Skin epidermis (tissue), 12 donors: ENCODE results near the gene PRKAG1.

Source experiments
- H3K27ac ChIP-seq, 21 experiments: fragments of 200-600 bp; sonication (generic) in 11 of 21; one replicate each; pipeline ENCODE4 v1.5.0; 2020; ENCODE audit warnings: mild to moderate bottlenecking in 3 of 21, inconsistent platforms in 2 of 21, moderate library complexity in 2 of 21
- H3K4me3 ChIP-seq, 7 experiments: fragments of 200-600 bp; sonication (generic) in 2 of 7; one replicate each; pipeline ENCODE4 v1.5.0; 2020; ENCODE audit warnings: inconsistent platforms in 2 of 7, mild to moderate bottlenecking in 2 of 7, moderate library complexity in 1 of 7

Gene PRKAG1

DNA sequence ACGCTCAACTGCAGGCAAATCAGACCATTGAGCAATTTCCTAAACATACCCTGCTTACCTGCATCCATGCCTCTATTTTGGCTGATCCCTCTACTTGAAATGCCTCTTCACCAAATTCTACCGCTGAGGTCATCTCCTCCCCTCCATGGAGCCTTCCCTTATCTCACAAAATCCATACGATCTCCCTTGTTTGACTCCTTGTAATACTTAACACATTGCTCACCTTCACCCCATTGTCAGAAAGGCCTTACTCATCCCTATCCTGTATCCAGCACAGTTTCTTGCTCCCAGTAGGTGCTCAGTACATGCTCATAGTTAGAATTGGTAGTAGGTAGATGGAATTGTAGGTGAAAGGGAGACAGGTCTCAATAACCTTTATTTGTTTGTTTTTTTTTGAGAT lies 24.8 kb downstream of the PRKAG1 start:
- H3K27ac ChIP-seq: no peak overlapping the region
- H3K4me3 ChIP-seq: no peak overlapping the region

GRCh38 chr12:48991247-48992050 lies 27.1 kb downstream of the PRKAG1 start:
- no peak overlapping the region for H3K4me3 ChIP-seq

DNA sequence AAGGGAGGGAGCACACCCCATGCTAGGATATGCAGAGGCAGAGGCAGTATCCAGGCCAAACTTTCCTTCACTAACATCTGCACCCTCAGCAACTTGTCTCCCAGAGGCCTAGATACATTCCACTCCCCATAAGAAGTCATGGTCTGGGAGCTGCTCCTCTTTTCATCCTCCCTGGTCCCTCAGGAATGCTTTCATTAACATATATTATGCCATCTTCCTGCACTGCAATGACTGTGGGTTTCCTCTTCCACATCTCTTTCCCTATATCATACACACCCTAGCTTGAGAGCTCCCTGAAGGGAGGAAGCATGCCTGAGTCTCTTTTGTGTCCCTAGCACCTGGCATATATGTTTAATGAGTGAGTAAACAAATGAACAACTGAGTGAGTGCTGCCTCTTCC lies 28.0 kb downstream of the PRKAG1 start:
- no peak overlapping the region for H3K4me3 ChIP-seq
- no peak overlapping the region for H3K27ac ChIP-seq

More at GRCh38 chr12:48991247-48992050, 27.1 kb downstream of the PRKAG1 start:
- no peak overlapping the region for H3K27ac ChIP-seq

- H3K4me3 ChIP-seq: no peak overlapping the region
Measured at GRCh38 chr12:48988030-48988649, 30.4 kb downstream of the PRKAG1 start.

GRCh38 chr12:48986720-48987291 lies 31.8 kb downstream of the PRKAG1 start:
- Histone ChIP-seq H3K4me3 (no peak overlapping the region), H3K27ac (no peak overlapping the region)

More at GRCh38 chr12:48988030-48988649, 30.4 kb downstream of the PRKAG1 start:
- no peak overlapping the region for H3K27ac ChIP-seq

GRCh38 chr12:48985901-48986300 lies 32.7 kb downstream of the PRKAG1 start:
- Histone ChIP-seq H3K4me3 (no peak overlapping the region), H3K27ac (no peak overlapping the region)

- Histone ChIP-seq H3K4me3 (no peak overlapping the region), H3K27ac (no peak overlapping the region)
Measured at GRCh38 chr12:48985475-48985897, 33.1 kb downstream of the PRKAG1 start.

DNA sequence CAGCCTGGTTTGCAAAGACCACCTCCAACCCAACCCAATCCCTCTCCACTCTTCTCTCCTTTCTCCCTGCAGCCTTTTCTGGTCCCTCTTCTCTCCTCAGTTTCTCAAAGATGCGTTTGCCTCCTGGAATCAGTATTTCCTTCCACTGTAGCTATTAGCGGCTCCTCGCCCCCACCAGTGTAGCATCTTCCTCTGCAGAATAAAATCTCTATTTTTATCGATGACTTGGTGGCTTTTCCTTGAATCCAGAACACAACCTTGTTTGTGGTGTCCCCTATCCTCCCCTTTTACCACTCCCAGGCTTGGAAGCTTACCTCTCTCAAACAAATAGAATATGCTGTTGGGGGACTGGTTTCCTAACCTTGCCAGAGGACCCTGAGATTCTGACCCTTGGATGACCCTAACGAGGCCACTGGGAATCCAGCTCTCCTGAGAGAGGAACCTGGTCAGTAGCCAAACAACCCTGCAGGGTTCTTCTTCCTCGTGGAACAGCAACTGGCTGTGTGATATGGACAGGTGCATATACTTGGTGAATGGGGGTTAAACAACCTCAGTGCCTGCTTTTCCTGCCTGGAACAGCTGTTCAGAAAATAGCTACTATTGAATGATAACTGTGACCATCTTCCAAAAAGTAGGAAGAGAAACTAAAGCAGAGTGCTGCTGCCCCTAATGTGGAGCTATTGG lies 36.0 kb downstream of the PRKAG1 start:
- no peak overlapping the region for H3K27ac ChIP-seq
- no peak overlapping the region for H3K4me3 ChIP-seq

- Histone ChIP-seq H3K27ac (no peak overlapping the region), H3K4me3 (peak overlapping the region in 2 of 7 experiments; percentile 13 to 19)
Measured at GRCh38 chr12:48981757-48982157, 36.8 kb downstream of the PRKAG1 start.

DNA sequence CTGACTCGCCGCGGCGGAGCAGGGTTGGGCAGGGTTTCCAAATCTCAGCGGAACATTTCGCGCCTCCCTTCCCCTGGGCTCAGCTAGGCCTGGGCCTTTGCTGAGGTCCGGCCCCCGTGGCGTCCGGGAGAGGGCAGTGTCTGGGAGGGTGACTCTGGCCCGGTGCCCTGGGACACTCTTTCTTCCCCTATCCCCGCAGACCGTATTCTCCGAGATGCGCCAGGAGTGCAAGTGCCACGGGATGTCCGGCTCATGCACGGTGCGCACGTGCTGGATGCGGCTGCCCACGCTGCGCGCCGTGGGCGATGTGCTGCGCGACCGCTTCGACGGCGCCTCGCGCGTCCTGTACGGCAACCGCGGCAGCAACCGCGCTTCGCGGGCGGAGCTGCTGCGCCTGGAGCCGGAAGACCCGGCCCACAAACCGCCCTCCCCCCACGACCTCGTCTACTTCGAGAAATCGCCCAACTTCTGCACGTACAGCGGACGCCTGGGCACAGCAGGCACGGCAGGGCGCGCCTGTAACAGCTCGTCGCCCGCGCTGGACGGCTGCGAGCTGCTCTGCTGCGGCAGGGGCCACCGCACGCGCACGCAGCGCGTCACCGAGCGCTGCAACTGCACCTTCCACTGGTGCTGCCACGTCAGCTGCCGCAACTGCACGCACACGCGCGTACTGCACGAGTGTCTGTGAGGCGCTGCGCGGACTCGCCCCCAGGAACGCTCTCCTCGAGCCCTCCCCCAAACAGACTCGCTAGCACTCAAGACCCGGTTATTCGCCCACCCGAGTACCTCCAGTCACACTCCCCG lies 37.4 kb downstream of the PRKAG1 start:
- H3K4me3 ChIP-seq: peak overlapping the region in 5 of 7 experiments; percentile 8 to 32 (median 19)
- H3K27ac ChIP-seq: no peak overlapping the region

- Histone ChIP-seq H3K27ac (peak overlapping the region in 2 of 21 experiments; percentile 3 to 48), H3K4me3 (peak overlapping the region; percentile 8 to 32 (median 18))
Measured at GRCh38 chr12:48980389-48980952, 38.1 kb downstream of the PRKAG1 start.

- peak overlapping the region in 3 of 21 experiments; percentile 3 to 48 (median 5) for H3K27ac ChIP-seq
- H3K4me3 ChIP-seq: peak overlapping the region; percentile 8 to 32 (median 18)
Measured at GRCh38 chr12:48979602-48980388, 38.8 kb downstream of the PRKAG1 start.

GRCh38 chr12:48978741-48979601 lies 39.6 kb downstream of the PRKAG1 start:
- Histone ChIP-seq H3K4me3 (peak overlapping the region; percentile 8 to 32 (median 18)), H3K27ac (no peak overlapping the region)

GRCh38 chr12:48978291-48978740 lies 40.3 kb downstream of the PRKAG1 start, which contains the start of gene WNT1:
WNT1 (plus strand) TSS chr12:48978322; CDS start chr12:48978651, 329 bp downstream.
- Histone ChIP-seq H3K27ac (no peak within 1 kb of the TSS), H3K4me3 (peak within 1 kb of the TSS in 6 of 7 experiments; percentile 2 to 32 (median 8))

DNA sequence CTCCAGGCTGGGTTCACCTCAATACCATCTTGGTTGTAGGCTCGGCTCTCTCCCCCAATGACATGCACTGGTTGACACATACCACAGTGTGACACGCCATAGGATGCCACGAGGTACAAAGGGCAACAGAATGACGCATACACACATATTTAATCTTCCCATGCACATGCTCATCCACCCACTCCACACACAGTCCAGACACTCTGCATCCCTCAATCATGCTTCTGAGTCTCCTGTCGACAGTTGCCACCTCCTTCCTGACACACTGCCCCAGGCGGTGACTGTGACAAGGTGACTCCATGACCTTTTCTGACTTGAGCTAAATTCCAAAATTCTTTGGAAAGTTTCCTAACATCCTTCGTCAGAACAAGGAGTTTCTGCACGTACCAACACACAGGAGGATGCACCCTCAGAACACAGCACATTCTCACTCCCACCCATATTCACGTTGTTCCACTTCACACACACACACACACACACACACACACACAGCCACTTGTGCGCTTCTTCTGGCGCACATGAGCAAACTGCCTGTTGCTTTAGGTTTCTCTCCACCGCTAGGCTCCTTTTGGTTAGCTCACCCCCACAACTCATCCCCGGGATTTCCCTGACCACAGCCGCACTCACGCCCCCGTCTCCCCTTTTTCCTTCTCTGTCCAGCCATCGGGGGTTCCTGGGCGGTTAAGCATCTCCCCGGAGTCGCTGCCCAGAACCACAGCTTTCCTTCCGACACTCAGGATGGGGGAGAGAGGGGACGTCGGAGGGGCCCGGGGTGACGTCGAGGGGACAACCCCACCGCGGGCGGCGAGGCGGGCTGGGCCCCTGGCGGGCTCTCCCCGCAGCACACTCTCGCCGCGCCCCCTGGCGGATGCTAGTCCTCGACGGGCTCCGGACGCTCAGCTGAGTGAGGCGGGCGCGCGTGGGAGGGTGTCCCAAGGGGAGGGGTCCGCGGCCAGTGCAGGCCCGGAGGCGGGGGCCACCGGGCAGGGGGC lies 41.0 kb downstream of the PRKAG1 start:
- Histone ChIP-seq H3K4me3 (peak overlapping the region in 4 of 7 experiments; percentile 2 to 32 (median 6)), H3K27ac (no peak overlapping the region)
